Endothelial cell of umbilical vein (primary cell): ENCODE data around the gene MACROD2. TPM values are rescaled to one million over a fixed set of nuclear protein-coding genes. Genes with fewer than 3 reads are reported as not detected.

Source experiments
- BruUV-seq: library from RNA; stranded (reverse); fragments of 400-500 nt; replicated peaks from 2 replicates; lab custom pipeline; 2021; lab: Mats Ljungman, UMichigan
- CTCF ChIA-PET: fragments of 300-600, 350-600 bp; sonication (Branson Sonifier 250); formaldehyde crosslinking; loops from one replicate; lab custom pipeline; 2021; ENCODE audit warnings: antibody characterized with exemption, inconsistent platforms; lab: Charles Lee
- POLR2A ChIA-PET: fragments of 300-600, 350-600 bp; sonication (Branson Sonifier 250); formaldehyde crosslinking; loops from one replicate; lab custom pipeline; 2021; ENCODE audit warnings: antibody characterized with exemption, inconsistent platforms; lab: Charles Lee
- DNase-seq: peaks from one replicate; pipeline ENCODE4 v3.0.0-alpha.2; 2011; ENCODE audit warnings: low read depth, low spot score
- FAIRE-seq: peaks from 2 replicates; lab custom pipeline; 2011; peaks lifted over from hg19 to GRCh38; lab: Jason Lieb, UNC
- H2AFZ ChIP-seq: 2 replicates; pipeline ENCODE4 v1.6.0; 2012; ENCODE audit warnings: low read depth, low read length, control low read depth, inconsistent platforms
- H3K27ac ChIP-seq: 2 replicates; pipeline ENCODE4 v1.5.1; 2011; ENCODE audit warnings: low read depth, mild to moderate bottlenecking, control low read depth, low read length, moderate library complexity; ENCODE audit not compliant: insufficient read depth
- H3K27me3 ChIP-seq, 2 experiments: 2 replicates each; pipeline versions ENCODE4 v1.6.0 to v1.6.1; 2011; ENCODE audit warnings: low read length in 2 of 2, mixed read lengths in 1 of 2; ENCODE audit not compliant: control insufficient read depth in 2 of 2, insufficient read depth in 2 of 2
- H3K36me3 ChIP-seq, 2 experiments: 2 replicates in 1 of 2; 3 replicates in 1 of 2; pipeline ENCODE4 v1.5.1; 2011; ENCODE audit warnings: low read length in 2 of 2, mild to moderate bottlenecking in 1 of 2, moderate library complexity in 1 of 2; ENCODE audit not compliant: control insufficient read depth in 2 of 2, insufficient read depth in 2 of 2; ENCODE audit errors: extremely low read depth in 1 of 2
- H3K4me1 ChIP-seq: 3 replicates; pipeline ENCODE4 v1.5.1; 2011; ENCODE audit warnings: mild to moderate bottlenecking, low read length; ENCODE audit not compliant: control insufficient read depth, insufficient read depth; ENCODE audit errors: extremely low read depth
- H3K4me2 ChIP-seq: 2 replicates; pipeline ENCODE4 v1.6.1; 2011; ENCODE audit warnings: low read length, control low read depth, mixed read lengths; ENCODE audit not compliant: insufficient read depth
- H3K4me3 ChIP-seq, 3 experiments: fragments of 200-600 bp in 1 of 3; sonication (generic), shearing (Covaris generic) in 1 of 3; replicated peaks in 1 of 3; 2 replicates each; pipeline ENCODE4 v1.5.1; 2011 to 2016; ENCODE audit warnings: control low read depth in 3 of 3, low read length in 3 of 3, mild to moderate bottlenecking in 2 of 3, inconsistent platforms in 1 of 3, low read depth in 1 of 3, moderate library complexity in 1 of 3; ENCODE audit not compliant: insufficient read depth in 1 of 3
- H3K79me2 ChIP-seq: 2 replicates; pipeline ENCODE4 v1.6.0; 2012; ENCODE audit warnings: low read length, inconsistent platforms; ENCODE audit not compliant: control insufficient read depth, insufficient read depth
- H3K9ac ChIP-seq: replicated peaks from 2 replicates; pipeline ENCODE3; 2011; ENCODE audit warnings: low read length, control low read depth; ENCODE audit not compliant: insufficient read depth; ENCODE audit errors: extremely low read depth
- H3K9me1 ChIP-seq: replicated peaks from 3 replicates; pipeline ENCODE4 v1.6.0; 2011; ENCODE audit warnings: mild to moderate bottlenecking, low read length; ENCODE audit not compliant: control insufficient read depth, insufficient read depth; ENCODE audit errors: extremely low read depth
- H3K9me3 ChIP-seq: replicated peaks from 2 replicates; pipeline ENCODE4 v1.5.1; 2012; ENCODE audit warnings: low read length, inconsistent platforms; ENCODE audit not compliant: control insufficient read depth, insufficient read depth
- H4K20me1 ChIP-seq: replicated peaks from 2 replicates; pipeline ENCODE3; 2011; ENCODE audit warnings: mild to moderate bottlenecking, low read length; ENCODE audit not compliant: control insufficient read depth, insufficient read depth; ENCODE audit errors: extremely low read depth
- CTCF ChIP-seq, 2 donors: IDR thresholded peaks; 1 replicate in 1 of 2; 2 replicates in 1 of 2; pipeline ENCODE4 v1.5.1; 2011; ENCODE audit warnings: low read length in 2 of 2, mild to moderate bottlenecking in 2 of 2, moderate library complexity in 2 of 2, control low read depth in 1 of 2, inconsistent platforms in 1 of 2, low read depth in 1 of 2; ENCODE audit not compliant: insufficient read depth in 1 of 2; ENCODE audit errors: extremely low read depth in 1 of 2
- EZH2 ChIP-seq: IDR thresholded peaks from 2 replicates; pipeline ENCODE4 v1.6.1; 2012; ENCODE audit warnings: borderline replicate concordance, low read depth, mild to moderate bottlenecking, moderate library complexity, low read length, inconsistent platforms; ENCODE audit not compliant: severe bottlenecking
- FOS ChIP-seq: IDR thresholded peaks from 2 replicates; pipeline ENCODE4 v1.6.1; 2011; ENCODE audit warnings: mild to moderate bottlenecking, low read length, moderate library complexity, borderline replicate concordance; ENCODE audit not compliant: insufficient read depth
- GATA2 ChIP-seq: IDR thresholded peaks from 2 replicates; pipeline ENCODE4 v1.7.0; 2011; ENCODE audit warnings: low read depth, mild to moderate bottlenecking, moderate library complexity, mixed read lengths, low read length; ENCODE audit not compliant: insufficient read length, insufficient read depth
- JUN ChIP-seq: IDR thresholded peaks from 2 replicates; pipeline ENCODE4 v1.6.1; 2011; ENCODE audit warnings: borderline replicate concordance, low read depth; ENCODE audit not compliant: insufficient read length, insufficient read depth
- MAX ChIP-seq: IDR thresholded peaks from 2 replicates; pipeline ENCODE4 v1.6.1; 2011; ENCODE audit not compliant: insufficient read depth, insufficient read length
- MYC ChIP-seq: IDR thresholded peaks from one replicate; pipeline ENCODE4 v1.6.1; 2011; ENCODE audit warnings: mild to moderate bottlenecking, low read depth, low read length
- POLR2A ChIP-seq: IDR thresholded peaks from 2 replicates; pipeline ENCODE4 v1.6.1; 2012; ENCODE audit warnings: low read depth, mild to moderate bottlenecking, control low read depth, low read length
- POLR2AphosphoS5 ChIP-seq: IDR thresholded peaks from 2 replicates; pipeline ENCODE4 v1.6.1; 2012; ENCODE audit warnings: low read depth, mild to moderate bottlenecking, control low read depth, low read length, moderate library complexity; ENCODE audit not compliant: insufficient read depth
- dilution Hi-C: fragments of 300-500 bp; cut with MboI; formaldehyde crosslinking; loops from one replicate; pipeline ENCODE4 v1.15.0; 2019; ENCODE audit warnings: low sequenced_read_pairs; ENCODE audit not compliant: extremely low pct_ligation_motif_present
- intact Hi-C: fragments of 100-400 bp; cut with micrococcal nuclease; formaldehyde crosslinking; loops from one replicate; pipeline ENCODE4 v1.10.0; 2022
- polyA plus RNA-seq, 4 experiments: library from polyadenylated mRNA; depleted of rRNA in 3 of 4; stranded (reverse) in 3 of 4; unstranded in 1 of 4; fragments of >200 nt; gene quantifications; 2 replicates each; pipeline versions ENCODE4 v1.2.1 to v1.2.3, GENCODE V29; 2011 to 2012; ENCODE audit warnings: missing spikeins in 1 of 4
- total RNA-seq: library from RNA; stranded (reverse); gene quantifications from 2 replicates; pipeline ENCODE4 v1.2.3, GENCODE V29; 2021

MACROD2 gene
- total and polyA plus RNA-seq, 2 donors (not counting 3 experiments of a cell fraction or from before 2014, with no cell fraction given), result 0.11 to 0.73 TPM

GRCh38 chr20:15976047-15976736 is 1980.9 kb downstream of the MACROD2 start:
- H3K9ac ChIP-seq, result no peak overlapping the region
- no TSS peak for BruUV-seq
- H3K36me3 ChIP-seq, result no peaks in the 10 kb centered on the region
- DNase-seq (no peak), FAIRE-seq (no peak)
- no peaks in the 10 kb centered on the region for H3K4me1 ChIP-seq
- no peak overlapping the region for H3K4me2 ChIP-seq
- ChIA-PET POLR2A (no interaction called here), CTCF (no interaction called here)
- intact Hi-C loops (no loop called here), dilution Hi-C loops (no loop called here)
- H3K27me3 ChIP-seq, result no peaks in the 10 kb centered on the region
- no peak overlapping the region for H2AFZ ChIP-seq
- no peak overlapping the region for H3K27ac ChIP-seq
- no peak overlapping the region for H3K4me3 ChIP-seq
- no peaks in the 10 kb centered on the region for H3K9me1 ChIP-seq
- no peaks in the 10 kb centered on the region for H4K20me1 ChIP-seq
- TF ChIP-seq MAX, result no peak
- no peak for TF ChIP-seq MYC
- TF ChIP-seq JUN, result no peak
- no peak for TF ChIP-seq GATA2
- no peak for TF ChIP-seq EZH2
- TF ChIP-seq CTCF (IDR thresholded peaks at IDR 0.05; ENCODE audit: extremely low read depth in 1 of 2, insufficient read depth in 1 of 2, low read depth in 1 of 2, low read length in 2 of 2), result no peak
- no peak for TF ChIP-seq FOS
- no peak for TF ChIP-seq POLR2A
- no peak for TF ChIP-seq POLR2AphosphoS5
- H3K9me3 ChIP-seq, result no peaks in the 10 kb centered on the region
- H3K79me2 ChIP-seq, result no peaks in the 10 kb centered on the region
